NB4 (cell line): ENCODE results near the gene FXYD4.

Source experiments
- DNase-seq: peaks from one replicate; pipeline ENCODE4 v3.0.0; 2010; ENCODE audit warnings: low read depth
- H3K4me3 ChIP-seq: one replicate; pipeline ENCODE4 v1.5.1; 2011; ENCODE audit warnings: mild to moderate bottlenecking, low read depth, low read length, moderate library complexity
- CTCF ChIP-seq: IDR thresholded peaks from one replicate; pipeline ENCODE4 v1.5.1; 2012; ENCODE audit warnings: low read depth, low read length
- MYC ChIP-seq: IDR thresholded peaks from 2 replicates; pipeline ENCODE4 v1.6.1; 2011; ENCODE audit warnings: low read depth, low read length
- POLR2A ChIP-seq: IDR thresholded peaks from 2 replicates; pipeline ENCODE4 v1.6.1; 2011; ENCODE audit warnings: mild to moderate bottlenecking; ENCODE audit not compliant: insufficient read length; ENCODE audit errors: extremely low read depth
- TF ChIP-seq, protein P1 (sequence below): IDR thresholded peaks from 2 replicates; pipeline ENCODE4 v1.6.1; 2011; ENCODE audit warnings: low read depth, low read length

FXYD4 gene

DNA sequence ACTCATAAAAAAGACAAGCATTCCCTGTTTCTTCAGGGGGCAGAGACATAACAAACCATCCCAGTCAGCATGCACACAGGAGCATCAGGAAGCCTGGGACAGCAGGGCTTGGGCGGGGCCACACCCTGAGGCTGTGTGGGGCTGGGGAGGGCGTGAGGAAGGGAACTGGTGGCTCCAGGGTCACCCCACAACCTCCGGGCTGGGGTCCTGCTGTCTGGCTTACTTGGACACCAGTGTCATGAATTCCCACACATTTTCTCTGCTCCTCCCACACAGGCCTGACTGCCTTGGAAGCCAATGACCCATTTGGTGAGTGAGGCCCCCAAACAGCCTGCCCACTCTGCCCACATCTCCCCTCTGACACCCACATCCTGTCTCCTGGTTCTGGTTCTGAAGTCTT lies 2.8 kb downstream of the FXYD4 start:
- no peak overlapping the region for H3K4me3 ChIP-seq
- DNase-seq = no peak
- TF ChIP-seq, protein P1, sequence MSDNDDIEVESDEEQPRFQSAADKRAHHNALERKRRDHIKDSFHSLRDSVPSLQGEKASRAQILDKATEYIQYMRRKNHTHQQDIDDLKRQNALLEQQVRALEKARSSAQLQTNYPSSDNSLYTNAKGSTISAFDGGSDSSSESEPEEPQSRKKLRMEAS = no peak
- TF ChIP-seq MYC (no peak), CTCF (no peak), POLR2A (no peak)

- no peak overlapping the region for H3K4me3 ChIP-seq
- no peak for DNase-seq
- TF ChIP-seq CTCF (no peak), MYC (no peak), POLR2A (no peak)
- TF ChIP-seq, protein P1 = no peak
Observed at GRCh38 chr10:43375401-43376020, 4.1 kb downstream of the FXYD4 start.

DNA sequence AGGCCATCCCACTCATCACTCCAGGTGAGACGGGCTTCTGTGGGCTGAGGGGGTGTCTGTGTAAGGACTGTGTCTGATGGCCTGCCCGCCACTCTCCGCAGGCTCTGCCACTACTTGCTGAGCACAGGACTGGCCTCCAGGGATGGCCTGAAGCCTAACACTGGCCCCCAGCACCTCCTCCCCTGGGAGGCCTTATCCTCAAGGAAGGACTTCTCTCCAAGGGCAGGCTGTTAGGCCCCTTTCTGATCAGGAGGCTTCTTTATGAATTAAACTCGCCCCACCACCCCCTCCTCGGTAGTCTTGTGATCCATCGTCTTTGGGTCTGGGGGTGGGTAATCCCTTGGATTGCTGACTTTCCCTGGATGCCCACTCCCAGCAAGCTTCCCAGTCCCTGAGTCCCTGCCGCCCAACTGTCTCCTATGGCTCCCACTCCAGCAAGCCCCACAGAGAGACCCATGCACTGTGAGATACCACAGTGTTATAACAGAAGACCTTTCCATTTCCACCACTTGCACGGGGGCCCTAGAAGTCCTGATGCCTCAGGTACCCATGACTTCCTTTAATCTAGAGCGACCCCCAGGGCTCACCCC lies 4.7 kb downstream of the FXYD4 start:
- DNase-seq = no peak
- no peak overlapping the region for H3K4me3 ChIP-seq
- TF ChIP-seq, protein P1 = no peak
- TF ChIP-seq MYC (no peak), POLR2A (no peak), CTCF (no peak)

- DNase-seq = no peak
- TF ChIP-seq, protein P1 = no peak
- TF ChIP-seq CTCF (no peak), MYC (no peak), POLR2A (no peak)
- no peak overlapping the region for H3K4me3 ChIP-seq
Observed at GRCh38 chr10:43376828-43377423, 5.5 kb downstream of the FXYD4 start.

DNA sequence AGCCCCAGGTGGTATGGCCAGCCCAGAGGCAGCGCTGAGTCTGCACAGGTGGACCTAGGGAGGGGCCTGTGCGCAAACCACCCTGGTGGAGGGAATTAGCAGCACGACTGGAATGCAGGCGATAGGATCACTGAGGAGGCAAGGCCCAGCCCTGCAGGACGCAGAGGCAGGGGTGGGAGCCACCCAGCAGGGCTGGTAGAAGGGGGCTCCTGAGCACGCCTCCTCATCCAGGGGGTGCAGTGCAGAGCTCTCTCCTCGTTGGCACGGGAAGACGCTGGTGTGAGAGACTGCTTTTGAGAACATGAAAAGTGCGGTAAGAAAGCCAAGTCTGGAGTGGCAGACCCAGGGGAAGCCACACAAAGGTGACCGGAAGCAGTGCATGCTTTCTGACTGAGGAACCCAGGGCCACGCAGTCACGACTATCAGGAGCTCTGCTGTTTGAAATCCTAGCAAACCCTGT lies 6.0 kb downstream of the FXYD4 start:
- H3K4me3 ChIP-seq = no peak overlapping the region
- no peak for TF ChIP-seq CTCF
- TF ChIP-seq MYC = no peak
- TF ChIP-seq, protein P1 = no peak
- no peak for TF ChIP-seq POLR2A
- DNase-seq = no peak
